Medulla oblongata (tissue), 1 donor: ENCODE data around the gene EMP3.
"Not testable (repeated sequence)": the region's sequence is repeated elsewhere in the genome, so short reads cannot be mapped to it uniquely, and the experiment has no call there.

Source experiments
- DNase-seq: peaks from one replicate; pipeline ENCODE4 v3.0.0-alpha.2; 2015; ENCODE audit errors: extremely low spot score

The EMP3 gene

GRCh38 chr19:48317708-48317960 lies 7.7 kb upstream of the EMP3 start:
- not testable (repeated sequence) for DNase-seq

- no peak for DNase-seq
These were observed 6.9 kb upstream of the EMP3 start for GRCh38 chr19:48318286-48318987.

- peak; percentile 88 for DNase-seq
These were observed 5.5 kb upstream of the EMP3 start for GRCh38 chr19:48319647-48320541.

- peak; percentile 86 for DNase-seq
These were observed 4.1 kb upstream of the EMP3 start for GRCh38 chr19:48321372-48321621.

GRCh38 chr19:48321622-48322591 lies 3.4 kb upstream of the EMP3 start:
- peak; percentile 98 for DNase-seq

GRCh38 chr19:48329167-48329891 lies 4.0 kb downstream of the EMP3 start:
- no peak for DNase-seq

GRCh38 chr19:48330012-48330681 lies 4.8 kb downstream of the EMP3 start:
- peak; percentile 93 for DNase-seq

GRCh38 chr19:48332351-48332661 lies 7.0 kb downstream of the EMP3 start:
- no peak for DNase-seq

- DNase-seq, result peak; percentile 96
These were observed 7.5 kb downstream of the EMP3 start for GRCh38 chr19:48332662-48333466.

- peak; percentile 90 for DNase-seq
These were observed 8.4 kb downstream of the EMP3 start for GRCh38 chr19:48333467-48334384.

GRCh38 chr19:48338253-48338755 lies 13.0 kb downstream of the EMP3 start:
- DNase-seq, result no peak

GRCh38 chr19:48338802-48339503 lies 13.6 kb downstream of the EMP3 start:
- no peak for DNase-seq

GRCh38 chr19:48340995-48341394 lies 15.6 kb downstream of the EMP3 start:
- peak; percentile 21 for DNase-seq

GRCh38 chr19:48341515-48342413 lies 16.4 kb downstream of the EMP3 start:
- DNase-seq, result no peak

- DNase-seq, result no peak
These were observed 17.0 kb downstream of the EMP3 start for GRCh38 chr19:48342414-48342738.

GRCh38 chr19:48342841-48343540 lies 17.6 kb downstream of the EMP3 start:
- no peak for DNase-seq

- no peak for DNase-seq
These were observed 19.5 kb downstream of the EMP3 start for GRCh38 chr19:48344892-48345291.
